CD4-positive, alpha-beta T cell treated with Interleukin-6 for 4 hours (primary cell): ENCODE data around the gene ALB.
"Not testable (repeated sequence)": the region's sequence is repeated elsewhere in the genome, so short reads cannot be mapped to it uniquely, and the experiment has no call there.

Experiments
- DNase-seq: peaks from one replicate; pipeline ENCODE4 v3.0.0-alpha.2; 2020; ENCODE audit warnings: mixed read lengths

ALB gene

GRCh38 chr4:73404042-73404441 is at the start of gene ALB:
Gene ALB, plus strand, starts transcription at chr4:73404287. Its CDS starts 41 bp downstream, at chr4:73404328.
- DNase-seq, result no peak

GRCh38 chr4:73357174-73357573 is 46.9 kb upstream of the ALB start:
- DNase-seq, result not testable (repeated sequence)

- not testable (repeated sequence) for DNase-seq
These were observed 34.4 kb upstream of the ALB start for GRCh38 chr4:73369506-73370199.

DNA sequence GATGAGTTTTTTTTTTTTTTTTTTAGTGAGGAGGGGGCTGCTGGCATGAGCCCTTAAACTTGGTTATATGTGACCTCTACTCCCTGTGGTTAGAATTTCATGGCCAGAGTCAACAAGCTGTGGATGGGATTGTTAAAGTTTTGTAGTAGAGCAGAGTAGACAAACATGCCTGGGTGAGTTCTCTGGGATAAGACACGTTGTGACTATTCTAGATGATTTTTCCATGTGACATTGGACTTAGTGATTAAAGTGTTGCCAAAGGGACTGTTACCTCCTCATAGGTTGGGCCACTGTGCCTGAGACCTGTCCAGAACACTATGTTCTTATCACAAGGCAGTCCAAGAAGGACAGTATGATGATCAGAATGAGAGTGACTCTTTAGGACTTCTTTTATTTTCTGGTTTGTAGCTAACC is 28.8 kb upstream of the ALB start:
- no peak for DNase-seq

- DNase-seq, result no peak
These were observed 27.8 kb upstream of the ALB start for GRCh38 chr4:73376251-73376650.

- no peak for DNase-seq
These were observed 27.1 kb upstream of the ALB start for GRCh38 chr4:73376976-73377375.

GRCh38 chr4:73378887-73379286 is 25.2 kb upstream of the ALB start:
- DNase-seq, result no peak

DNA sequence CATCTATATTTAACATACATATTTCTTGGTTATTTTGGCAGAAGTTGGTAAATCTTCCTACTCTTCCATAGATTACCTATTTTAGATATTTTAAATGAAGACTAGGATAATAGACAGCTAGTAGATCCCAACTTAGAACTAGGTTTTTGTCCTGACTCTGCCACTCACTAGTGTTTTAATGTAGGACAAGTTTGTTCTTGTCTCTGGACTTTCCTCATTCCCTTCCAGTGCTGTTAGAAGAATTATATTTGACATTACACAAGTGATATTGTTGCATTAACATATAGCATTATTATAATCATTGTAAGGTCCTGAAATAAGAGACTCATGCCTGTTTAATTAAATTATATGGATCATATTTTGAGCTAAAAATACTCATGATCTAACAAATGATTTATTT is 24.1 kb upstream of the ALB start:
- DNase-seq, result no peak

DNA sequence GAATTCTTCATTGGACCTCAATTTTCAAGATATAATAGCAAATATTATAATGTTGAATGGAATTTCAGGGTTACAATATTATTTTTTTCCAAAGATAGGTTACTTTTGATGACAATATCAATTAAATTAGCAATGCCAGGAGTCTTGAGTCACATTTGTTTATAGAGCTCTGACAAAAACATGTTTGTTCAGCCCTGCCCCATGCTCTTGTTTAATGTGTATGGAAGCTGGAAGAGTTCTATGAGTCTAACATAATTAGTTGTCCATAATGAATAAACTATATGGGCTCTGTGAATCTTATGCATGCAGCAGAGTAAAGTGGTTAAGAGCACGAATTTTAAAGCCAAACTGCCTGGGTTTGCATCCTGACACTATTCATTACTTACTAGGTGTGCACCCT is 22.9 kb upstream of the ALB start:
- DNase-seq, result no peak

- no peak for DNase-seq
These were observed 20.6 kb upstream of the ALB start for GRCh38 chr4:73383452-73383851.

GRCh38 chr4:73387552-73387951 is 16.5 kb upstream of the ALB start:
- no peak for DNase-seq

GRCh38 chr4:73388887-73389286 is 15.2 kb upstream of the ALB start:
- no peak for DNase-seq

GRCh38 chr4:73389663-73390062 is 14.4 kb upstream of the ALB start:
- not testable (repeated sequence) for DNase-seq

GRCh38 chr4:73391774-73392173 is 12.3 kb upstream of the ALB start:
- DNase-seq, result no peak

- no peak for DNase-seq
These were observed 11.2 kb upstream of the ALB start for GRCh38 chr4:73392936-73393335.

GRCh38 chr4:73396304-73396703 is 7.8 kb upstream of the ALB start:
- DNase-seq, result no peak

DNA sequence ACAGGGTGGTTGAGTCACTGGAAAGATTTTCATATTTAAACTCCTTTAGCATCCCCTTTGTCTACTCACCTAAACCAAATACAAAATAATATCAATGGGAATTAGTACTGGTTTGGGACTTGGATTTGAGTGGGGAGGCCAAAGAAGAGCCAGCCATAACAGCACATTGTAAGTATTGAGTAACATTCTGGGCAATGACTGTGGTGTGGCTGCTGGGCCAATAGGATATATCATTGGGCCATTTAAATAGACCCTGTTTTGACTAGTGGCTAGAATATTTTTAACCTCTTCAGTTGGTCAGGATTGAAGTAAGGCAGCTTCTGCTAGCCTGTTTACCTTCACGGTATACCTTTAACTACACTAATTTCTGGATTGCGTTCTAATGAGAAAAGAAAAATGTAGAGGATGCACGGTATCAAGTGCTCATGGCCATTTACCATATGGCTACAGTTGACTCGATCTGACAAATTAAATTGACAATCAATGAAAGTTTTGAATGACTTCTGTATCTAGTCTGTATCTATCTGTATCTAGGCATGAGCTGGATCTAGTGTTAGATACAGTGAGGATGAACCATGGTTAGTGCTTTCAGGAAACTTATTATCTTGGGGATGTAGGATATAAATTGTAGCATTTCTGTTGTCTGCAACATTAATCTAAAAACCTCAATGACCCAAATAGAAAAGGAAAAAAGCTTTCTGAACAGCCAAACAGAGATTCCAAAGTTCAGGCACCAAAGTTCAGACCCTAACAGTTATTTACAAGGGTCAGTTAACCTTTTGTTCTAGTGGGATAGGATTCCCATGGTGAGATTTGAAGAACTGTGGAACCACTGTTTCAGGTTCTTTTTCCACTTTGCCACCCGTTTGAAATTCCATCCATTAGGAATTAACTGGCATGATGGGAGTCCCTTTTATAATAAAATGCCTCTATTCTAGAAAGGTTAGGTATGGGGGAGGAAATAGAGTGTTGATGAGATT is 6.8 kb upstream of the ALB start:
- no peak for DNase-seq

GRCh38 chr4:73401412-73401811 is 2.7 kb upstream of the ALB start:
- no peak for DNase-seq

- DNase-seq, result no peak
These were observed 370 bp downstream of the ALB start for GRCh38 chr4:73404457-73404856.

DNA sequence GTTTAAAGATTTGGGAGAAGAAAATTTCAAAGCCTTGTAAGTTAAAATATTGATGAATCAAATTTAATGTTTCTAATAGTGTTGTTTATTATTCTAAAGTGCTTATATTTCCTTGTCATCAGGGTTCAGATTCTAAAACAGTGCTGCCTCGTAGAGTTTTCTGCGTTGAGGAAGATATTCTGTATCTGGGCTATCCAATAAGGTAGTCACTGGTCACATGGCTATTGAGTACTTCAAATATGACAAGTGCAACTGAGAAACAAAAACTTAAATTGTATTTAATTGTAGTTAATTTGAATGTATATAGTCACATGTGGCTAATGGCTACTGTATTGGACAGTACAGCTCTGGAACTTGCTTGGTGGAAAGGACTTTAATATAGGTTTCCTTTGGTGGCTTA is 1.1 kb downstream of the ALB start:
- no peak for DNase-seq

DNA sequence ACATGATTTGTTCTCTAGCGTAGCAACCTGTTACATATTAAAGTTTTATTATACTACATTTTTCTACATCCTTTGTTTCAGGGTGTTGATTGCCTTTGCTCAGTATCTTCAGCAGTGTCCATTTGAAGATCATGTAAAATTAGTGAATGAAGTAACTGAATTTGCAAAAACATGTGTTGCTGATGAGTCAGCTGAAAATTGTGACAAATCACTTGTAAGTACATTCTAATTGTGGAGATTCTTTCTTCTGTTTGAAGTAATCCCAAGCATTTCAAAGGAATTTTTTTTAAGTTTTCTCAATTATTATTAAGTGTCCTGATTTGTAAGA is 2.4 kb downstream of the ALB start:
- DNase-seq, result no peak

DNA sequence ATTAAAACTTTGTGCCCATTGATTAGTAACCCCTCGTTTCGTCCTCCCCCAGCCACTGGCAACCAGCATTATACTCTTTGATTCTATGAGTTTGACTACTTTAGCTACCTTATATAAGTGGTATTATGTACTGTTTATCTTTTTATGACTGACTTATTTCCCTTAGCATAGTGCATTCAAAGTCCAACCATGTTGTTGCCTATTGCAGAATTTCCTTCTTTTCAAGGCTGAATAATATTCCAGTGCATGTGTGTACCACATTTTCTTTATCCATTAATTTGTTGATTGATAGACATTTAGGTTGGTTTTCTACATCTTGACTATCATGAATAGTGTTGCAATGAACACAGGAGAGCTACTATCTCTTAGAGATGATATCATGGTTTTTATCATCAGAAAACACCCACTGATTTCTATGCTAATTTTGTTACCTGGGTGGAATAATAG is 3.2 kb downstream of the ALB start:
- no peak for DNase-seq

DNA sequence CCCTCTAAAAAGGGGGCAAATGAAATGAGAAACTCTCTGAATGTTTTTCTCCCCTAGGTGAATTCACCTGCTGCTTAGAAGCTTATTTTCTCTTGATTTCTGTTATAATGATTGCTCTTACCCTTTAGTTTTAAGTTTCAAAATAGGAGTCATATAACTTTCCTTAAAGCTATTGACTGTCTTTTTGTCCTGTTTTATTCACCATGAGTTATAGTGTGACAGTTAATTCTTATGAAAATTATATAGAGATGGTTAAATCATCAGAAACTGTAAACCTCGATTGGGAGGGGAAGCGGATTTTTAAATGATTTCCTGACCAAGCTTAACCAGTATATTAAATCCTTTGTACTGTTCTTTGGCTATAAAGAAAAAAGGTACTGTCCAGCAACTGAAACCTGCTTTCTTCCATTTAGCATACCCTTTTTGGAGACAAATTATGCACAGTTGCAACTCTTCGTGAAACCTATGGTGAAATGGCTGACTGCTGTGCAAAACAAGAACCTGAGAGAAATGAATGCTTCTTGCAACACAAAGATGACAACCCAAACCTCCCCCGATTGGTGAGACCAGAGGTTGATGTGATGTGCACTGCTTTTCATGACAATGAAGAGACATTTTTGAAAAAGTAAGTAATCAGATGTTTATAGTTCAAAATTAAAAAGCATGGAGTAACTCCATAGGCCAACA is 4.2 kb downstream of the ALB start:
- DNase-seq, result no peak
